K562 (cell line): ENCODE results near the gene PHF21A. TPM values are rescaled to one million over a fixed set of nuclear protein-coding genes. Genes with fewer than 3 reads are reported as not detected.
A peak's percentile ranks its signal among the peaks of the same experiment; 100 is the strongest.

Experiments
- FOXJ2 ChIP-seq: fragments of 200-800 bp; sonication (Bioruptor generic); IDR thresholded peaks from 2 replicates; pipeline ENCODE4 v1.6.1; 2016; ENCODE audit warnings: missing genetic modification characterization, missing compliant biosample characterization
- GATA2 ChIP-seq: sonication (generic); formaldehyde crosslinking; IDR thresholded peaks from 2 replicates; pipeline ENCODE4 v1.4.0; 2020; ENCODE audit warnings: mild to moderate bottlenecking, missing genetic modification reagents
- HCFC1 ChIP-seq: IDR thresholded peaks from 2 replicates; pipeline ENCODE4 v1.6.1; 2012; ENCODE audit warnings: low read depth, low read length, improper control_type of control experiment
- HDAC6 ChIP-seq: IDR thresholded peaks from 2 replicates; pipeline ENCODE4 v1.6.1; 2012; ENCODE audit warnings: low read depth, mild to moderate bottlenecking, control low read depth, inconsistent platforms, low read length, moderate library complexity
- HNRNPLL ChIP-seq: fragments of 200-400 bp; formaldehyde crosslinking; IDR thresholded peaks from 2 replicates; pipeline ENCODE4 v1.6.1; 2017; ENCODE audit warnings: low read length, low read depth, mild to moderate bottlenecking; ENCODE audit not compliant: poor library complexity, severe bottlenecking
- KDM4B ChIP-seq, 2 experiments: fragments of 450-650 bp in 1 of 2; sonication (generic) in 1 of 2; IDR thresholded peaks; 2 replicates each; pipeline ENCODE4 v1.6.1; 2016 to 2017; ENCODE audit warnings: borderline replicate concordance in 2 of 2, antibody characterized with exemption in 1 of 2, low read depth in 1 of 2, mild to moderate bottlenecking in 1 of 2
- MTA3 ChIP-seq: fragments of 450-650 bp; formaldehyde crosslinking; IDR thresholded peaks from 2 replicates; pipeline ENCODE4 v1.6.1; 2017; ENCODE audit warnings: mild to moderate bottlenecking, borderline replicate concordance
- RFX1 ChIP-seq: fragments of 450-650 bp; IDR thresholded peaks from 2 replicates; pipeline ENCODE4 v1.6.1; 2016; ENCODE audit warnings: mild to moderate bottlenecking, moderate library complexity
- TAF1 ChIP-seq: IDR thresholded peaks from 2 replicates; pipeline ENCODE4 v1.6.1; 2011; ENCODE audit warnings: mild to moderate bottlenecking, low read length, moderate library complexity; ENCODE audit not compliant: insufficient read depth, control insufficient read depth, severe bottlenecking; ENCODE audit errors: extremely low read depth
- ZBTB26 ChIP-seq: fragments of 450-650 bp; formaldehyde crosslinking; IDR thresholded peaks from 2 replicates; pipeline ENCODE4 v1.4.0; 2022; ENCODE audit warnings: missing genetic modification characterization
- ZEB2 ChIP-seq: fragments of 450-650 bp; IDR thresholded peaks from 2 replicates; pipeline ENCODE4 v1.6.1; 2016
- ZNF263 ChIP-seq: sonication (generic); formaldehyde crosslinking; IDR thresholded peaks from 2 replicates; pipeline ENCODE4 v1.8.0; 2022; ENCODE audit warnings: mild to moderate bottlenecking, missing genetic modification reagents, borderline replicate concordance
- ZNF766 ChIP-seq: fragments of 200-800 bp; sonication (Bioruptor generic); conservative IDR thresholded peaks from 2 replicates; pipeline ENCODE4 v1.6.1; 2016; ENCODE audit warnings: missing genetic modification characterization, missing compliant biosample characterization
- ZNF778 ChIP-seq: fragments of 450-650 bp; formaldehyde crosslinking; IDR thresholded peaks from 2 replicates; pipeline ENCODE4 v1.4.0; 2020; ENCODE audit warnings: mild to moderate bottlenecking, moderate library complexity
- polyA plus RNA-seq, 8 experiments: library from polyadenylated mRNA; depleted of rRNA in 4 of 8; stranded (reverse) in 5 of 8; unstranded in 3 of 8; fragments of >200 nt; fragmentation: Nextera tagmentation in 2 of 8; fragmentation: Illumina TruSeq in 1 of 8; extraction: Ambion mirVana in 2 of 8; extraction: Trizol in 1 of 8; gene quantifications; 2 replicates each; pipeline versions ENCODE4 v1.2.1 to v1.2.3, GENCODE V29; 2011 to 2014; ENCODE audit warnings: inconsistent platforms in 1 of 8, missing spikeins in 1 of 8
- total RNA-seq, 7 experiments: library from RNA; depleted of rRNA in 6 of 7; stranded (reverse); fragments of >200 nt in 6 of 7; fragmentation: Illumina TruSeq in 2 of 7; extraction: Trizol in 2 of 7; gene quantifications; 2 replicates each; pipeline versions ENCODE4 v1.2.1 to v1.2.3, GENCODE V29; 2011 to 2021; ENCODE audit warnings: low replicate concordance in 1 of 7
- TF ChIP-seq, protein P1 (sequence below): fragments of 200-800 bp; sonication (Bioruptor generic); IDR thresholded peaks from 2 replicates; pipeline ENCODE4 v1.6.1; 2016; ENCODE audit warnings: missing genetic modification characterization, missing compliant biosample characterization
- TF ChIP-seq, protein P2 (sequence below): fragments of 450-650 bp; IDR thresholded peaks from 2 replicates; pipeline ENCODE4 v1.6.1; 2016; ENCODE audit warnings: low read depth, mild to moderate bottlenecking, moderate library complexity

Gene PHF21A
- total and polyA plus RNA-seq, 9 of the 15 experiments (the other 6 are each of a cell fraction or from before 2014, with no cell fraction given), result 1.5 to 32.4 (median 10.7) TPM

GRCh38 chr11:46120346-46121300 lies 631 bp downstream of the PHF21A start (continued):
- TF ChIP-seq, protein P1, sequence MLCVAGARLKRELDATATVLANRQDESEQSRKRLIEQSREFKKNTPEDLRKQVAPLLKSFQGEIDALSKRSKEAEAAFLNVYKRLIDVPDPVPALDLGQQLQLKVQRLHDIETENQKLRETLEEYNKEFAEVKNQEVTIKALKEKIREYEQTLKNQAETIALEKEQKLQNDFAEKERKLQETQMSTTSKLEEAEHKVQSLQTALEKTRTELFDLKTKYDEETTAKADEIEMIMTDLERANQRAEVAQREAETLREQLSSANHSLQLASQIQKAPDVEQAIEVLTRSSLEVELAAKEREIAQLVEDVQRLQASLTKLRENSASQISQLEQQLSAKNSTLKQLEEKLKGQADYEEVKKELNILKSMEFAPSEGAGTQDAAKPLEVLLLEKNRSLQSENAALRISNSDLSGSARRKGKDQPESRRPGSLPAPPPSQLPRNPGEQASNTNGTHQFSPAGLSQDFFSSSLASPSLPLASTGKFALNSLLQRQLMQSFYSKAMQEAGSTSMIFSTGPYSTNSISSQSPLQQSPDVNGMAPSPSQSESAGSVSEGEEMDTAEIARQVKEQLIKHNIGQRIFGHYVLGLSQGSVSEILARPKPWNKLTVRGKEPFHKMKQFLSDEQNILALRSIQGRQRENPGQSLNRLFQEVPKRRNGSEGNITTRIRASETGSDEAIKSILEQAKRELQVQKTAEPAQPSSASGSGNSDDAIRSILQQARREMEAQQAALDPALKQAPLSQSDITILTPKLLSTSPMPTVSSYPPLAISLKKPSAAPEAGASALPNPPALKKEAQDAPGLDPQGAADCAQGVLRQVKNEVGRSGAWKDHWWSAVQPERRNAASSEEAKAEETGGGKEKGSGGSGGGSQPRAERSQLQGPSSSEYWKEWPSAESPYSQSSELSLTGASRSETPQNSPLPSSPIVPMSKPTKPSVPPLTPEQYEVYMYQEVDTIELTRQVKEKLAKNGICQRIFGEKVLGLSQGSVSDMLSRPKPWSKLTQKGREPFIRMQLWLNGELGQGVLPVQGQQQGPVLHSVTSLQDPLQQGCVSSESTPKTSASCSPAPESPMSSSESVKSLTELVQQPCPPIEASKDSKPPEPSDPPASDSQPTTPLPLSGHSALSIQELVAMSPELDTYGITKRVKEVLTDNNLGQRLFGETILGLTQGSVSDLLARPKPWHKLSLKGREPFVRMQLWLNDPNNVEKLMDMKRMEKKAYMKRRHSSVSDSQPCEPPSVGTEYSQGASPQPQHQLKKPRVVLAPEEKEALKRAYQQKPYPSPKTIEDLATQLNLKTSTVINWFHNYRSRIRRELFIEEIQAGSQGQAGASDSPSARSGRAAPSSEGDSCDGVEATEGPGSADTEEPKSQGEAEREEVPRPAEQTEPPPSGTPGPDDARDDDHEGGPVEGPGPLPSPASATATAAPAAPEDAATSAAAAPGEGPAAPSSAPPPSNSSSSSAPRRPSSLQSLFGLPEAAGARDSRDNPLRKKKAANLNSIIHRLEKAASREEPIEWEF (CRISPR knock-in tag), result no peak
- TF ChIP-seq FOXJ2 (tag) (peak; percentile 71; the same call in 1 of the 2 replicates), MTA3 (no peak), HCFC1 (no peak), HDAC6 (no peak), ZNF263 (CRISPR knock-in tag) (peak; percentile 98), ZBTB26 (CRISPR knock-in tag) (peak; percentile 44; the same call in 1 of the 2 replicates), KDM4B (IDR thresholded peaks at IDR 0.05; ENCODE audit: borderline replicate concordance in 2 of 2, low read depth in 1 of 2) (peak in 1 of 2 experiments; percentile 43; a peak in 1 of 4 replicates), ZNF766 (CRISPR knock-in tag) (no peak), ZNF778 (CRISPR knock-in tag) (no peak), RFX1 (no peak), ZEB2 (no peak), GATA2 (CRISPR knock-in tag) (no peak), TAF1 (peak; percentile 3), HNRNPLL (no peak)
- TF ChIP-seq, protein P2, sequence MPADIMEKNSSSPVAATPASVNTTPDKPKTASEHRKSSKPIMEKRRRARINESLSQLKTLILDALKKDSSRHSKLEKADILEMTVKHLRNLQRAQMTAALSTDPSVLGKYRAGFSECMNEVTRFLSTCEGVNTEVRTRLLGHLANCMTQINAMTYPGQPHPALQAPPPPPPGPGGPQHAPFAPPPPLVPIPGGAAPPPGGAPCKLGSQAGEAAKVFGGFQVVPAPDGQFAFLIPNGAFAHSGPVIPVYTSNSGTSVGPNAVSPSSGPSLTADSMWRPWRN, result no peak
